Suprapubic skin (tissue), 3 donors: ENCODE measurements around the gene CUL5.

ENCODE experiments used
- CTCF ChIP-seq, 2 donors: fragments of 200-600 bp in 1 of 2; fragments of 450-650 bp in 1 of 2; sonication (generic) in 1 of 2; IDR thresholded peaks; one replicate each; pipeline ENCODE4 v1.5.1; 2016 to 2019; ENCODE audit warnings: antibody characterized with exemption in 2 of 2, mild to moderate bottlenecking in 1 of 2, moderate library complexity in 1 of 2
- POLR2AphosphoS5 ChIP-seq, 3 donors: sonication (generic); formaldehyde crosslinking; IDR thresholded peaks; one replicate each; pipeline ENCODE4 v1.6.1; 2017; ENCODE audit warnings: antibody characterized with exemption in 3 of 3

GRCh38 chr11:108037211-108037610 is 28.5 kb downstream of the CUL5 start:
- TF ChIP-seq CTCF (IDR thresholded peaks at IDR 0.05) (no peak), POLR2AphosphoS5 (IDR thresholded peaks at IDR 0.05) (no peak)
